PC-9 (cell line): ENCODE data around the gene APPL2.

Source experiments
- EZH2 ChIP-seq: fragments of 200-600 bp; sonication (generic); IDR thresholded peaks from 2 replicates; pipeline ENCODE4 v1.8.0; 2017; ENCODE audit warnings: antibody characterized with exemption, low read depth
- TF ChIP-seq, protein P1 (sequence below): fragments of 200-600 bp; sonication (generic); conservative IDR thresholded peaks from 2 replicates; pipeline ENCODE4 v1.6.1; 2017; ENCODE audit warnings: mixed run types, antibody characterized with exemption, mild to moderate bottlenecking, moderate library complexity

DNA sequence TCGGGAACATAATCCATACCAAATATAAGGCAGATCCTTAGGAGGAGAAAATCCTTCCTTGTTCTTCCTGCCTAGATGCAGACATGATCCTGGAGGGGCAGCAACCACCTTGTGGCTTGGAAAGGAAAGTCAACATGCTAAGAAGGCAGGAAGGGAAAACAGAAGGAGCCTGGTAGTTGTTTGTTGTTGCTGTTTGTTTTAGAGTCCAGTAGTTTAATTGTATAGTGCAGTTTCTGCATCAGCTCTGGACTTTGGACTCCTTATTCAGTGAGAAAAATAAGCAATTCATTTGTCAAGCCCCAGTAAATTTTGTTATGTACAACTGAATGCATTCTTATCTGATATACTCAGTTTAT, 45.7 kb upstream of the APPL2 start:
- TF ChIP-seq EZH2, result no peak
- TF ChIP-seq, protein P1, sequence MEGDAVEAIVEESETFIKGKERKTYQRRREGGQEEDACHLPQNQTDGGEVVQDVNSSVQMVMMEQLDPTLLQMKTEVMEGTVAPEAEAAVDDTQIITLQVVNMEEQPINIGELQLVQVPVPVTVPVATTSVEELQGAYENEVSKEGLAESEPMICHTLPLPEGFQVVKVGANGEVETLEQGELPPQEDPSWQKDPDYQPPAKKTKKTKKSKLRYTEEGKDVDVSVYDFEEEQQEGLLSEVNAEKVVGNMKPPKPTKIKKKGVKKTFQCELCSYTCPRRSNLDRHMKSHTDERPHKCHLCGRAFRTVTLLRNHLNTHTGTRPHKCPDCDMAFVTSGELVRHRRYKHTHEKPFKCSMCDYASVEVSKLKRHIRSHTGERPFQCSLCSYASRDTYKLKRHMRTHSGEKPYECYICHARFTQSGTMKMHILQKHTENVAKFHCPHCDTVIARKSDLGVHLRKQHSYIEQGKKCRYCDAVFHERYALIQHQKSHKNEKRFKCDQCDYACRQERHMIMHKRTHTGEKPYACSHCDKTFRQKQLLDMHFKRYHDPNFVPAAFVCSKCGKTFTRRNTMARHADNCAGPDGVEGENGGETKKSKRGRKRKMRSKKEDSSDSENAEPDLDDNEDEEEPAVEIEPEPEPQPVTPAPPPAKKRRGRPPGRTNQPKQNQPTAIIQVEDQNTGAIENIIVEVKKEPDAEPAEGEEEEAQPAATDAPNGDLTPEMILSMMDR, result no peak
